Neural cell (in vitro differentiated cells): ENCODE results near the gene CDK12. TPM values are rescaled to one million over a fixed set of nuclear protein-coding genes. Genes with fewer than 3 reads are reported as not detected.

Experiments
- H2AFZ ChIP-seq: fragments of 200-600, 300-800 bp; sonication (generic), shearing (Covaris generic); 2 replicates; pipeline ENCODE4 v1.6.0; 2014; ENCODE audit warnings: low read depth, mild to moderate bottlenecking, antibody characterized with exemption, low read length, moderate library complexity
- H3F3A ChIP-seq: fragments of 200-600 bp; shearing (Covaris generic); 2 replicates; pipeline ENCODE4 v1.6.1; 2016; ENCODE audit warnings: mild to moderate bottlenecking, moderate library complexity, mixed read lengths, antibody characterized with exemption, low read length; ENCODE audit not compliant: insufficient read depth, poor library complexity, severe bottlenecking
- H3K27ac ChIP-seq: fragments of 200-600, 300-800 bp; sonication (generic), shearing (Covaris generic); 2 replicates; pipeline ENCODE4 v1.5.1; 2014; ENCODE audit warnings: mild to moderate bottlenecking, low read length, moderate library complexity
- H3K27me3 ChIP-seq: fragments of 300-800, 200-600 bp; sonication (generic), shearing (Covaris generic); 2 replicates; pipeline ENCODE4 v1.6.0; 2014; ENCODE audit warnings: mild to moderate bottlenecking, low read depth, low read length, moderate library complexity; ENCODE audit not compliant: insufficient read depth
- H3K36me3 ChIP-seq: fragments of 300-800, 200-600 bp; sonication (generic), shearing (Covaris generic); 2 replicates; pipeline ENCODE4 v1.5.1; 2014; ENCODE audit warnings: mild to moderate bottlenecking, antibody characterized with exemption, low read length, moderate library complexity; ENCODE audit not compliant: insufficient read depth
- H3K4me2 ChIP-seq: fragments of 300-800, 200-600 bp; sonication (generic), shearing (Covaris generic); 2 replicates; pipeline ENCODE4 v1.6.0; 2014; ENCODE audit warnings: mild to moderate bottlenecking, low read length
- H3K4me3 ChIP-seq: fragments of 300-800, 200-600 bp; sonication (generic), shearing (Covaris generic); 2 replicates; pipeline ENCODE4 v1.5.1; 2014; ENCODE audit warnings: mild to moderate bottlenecking, low read length, moderate library complexity
- H3K79me2 ChIP-seq: fragments of 200-600 bp; shearing (Covaris generic); replicated peaks from 2 replicates; pipeline ENCODE4 v1.6.0; 2014; ENCODE audit warnings: mild to moderate bottlenecking, low read length, moderate library complexity; ENCODE audit not compliant: insufficient read depth
- H3K9ac ChIP-seq: fragments of 300-800, 200-600 bp; sonication (generic), shearing (Covaris generic); 2 replicates; pipeline ENCODE4 v1.6.1; 2016; ENCODE audit warnings: mild to moderate bottlenecking, low read length, mixed read lengths
- H3K9me2 ChIP-seq: fragments of 200-600 bp; shearing (Covaris generic); 2 replicates; pipeline ENCODE4 v1.6.1; 2016; ENCODE audit warnings: mild to moderate bottlenecking, low read length, mixed read lengths; ENCODE audit not compliant: insufficient read depth
- H3K9me3 ChIP-seq: fragments of 200-600, 300-800 bp; sonication (generic), shearing (Covaris generic); 2 replicates; pipeline ENCODE4 v1.6.1; 2016; ENCODE audit warnings: mild to moderate bottlenecking, mixed run types, low read length, moderate library complexity, mixed read lengths
- H4K20me1 ChIP-seq: fragments of 200-600 bp; shearing (Covaris generic); 2 replicates; pipeline ENCODE4 v1.6.1; 2016; ENCODE audit warnings: mild to moderate bottlenecking, mixed run types; ENCODE audit not compliant: insufficient read depth
- CTCF ChIP-seq: fragments of 450-650 bp; IDR thresholded peaks from 2 replicates; pipeline ENCODE4 v1.5.1; 2014; ENCODE audit warnings: antibody characterized with exemption, mild to moderate bottlenecking, moderate library complexity; ENCODE audit not compliant: poor library complexity, severe bottlenecking
- EP300 ChIP-seq: fragments of 450-650 bp; conservative IDR thresholded peaks from 2 replicates; pipeline ENCODE4 v1.6.1; 2014; ENCODE audit warnings: antibody characterized with exemption, mild to moderate bottlenecking, moderate library complexity; ENCODE audit not compliant: poor library complexity, severe bottlenecking
- EZH2 ChIP-seq: fragments of 200-600, 300-800 bp; shearing (Covaris generic), sonication (generic); IDR thresholded peaks from 2 replicates; pipeline ENCODE4 v1.6.1; 2014; ENCODE audit warnings: antibody characterized with exemption, low read length, borderline replicate concordance, mild to moderate bottlenecking; ENCODE audit not compliant: insufficient read depth, poor library complexity, severe bottlenecking
- MXI1 ChIP-seq: fragments of 450-650 bp; conservative IDR thresholded peaks from 2 replicates; pipeline ENCODE4 v1.6.1; 2014; ENCODE audit warnings: antibody characterized with exemption, mild to moderate bottlenecking; ENCODE audit not compliant: poor library complexity, severe bottlenecking
- POLR2AphosphoS5 ChIP-seq: IDR thresholded peaks from 2 replicates; pipeline ENCODE4 v1.6.1; 2012
- RAD21 ChIP-seq: fragments of 450-650 bp; conservative IDR thresholded peaks from 2 replicates; pipeline ENCODE4 v1.6.1; 2014; ENCODE audit warnings: antibody characterized with exemption, mild to moderate bottlenecking, moderate library complexity
- SMC3 ChIP-seq: fragments of 450-650 bp; conservative IDR thresholded peaks from 2 replicates; pipeline ENCODE4 v1.6.1; 2014; ENCODE audit warnings: antibody characterized with exemption, mild to moderate bottlenecking, moderate library complexity; ENCODE audit not compliant: poor library complexity
- TAF1 ChIP-seq: IDR thresholded peaks from 2 replicates; pipeline ENCODE4 v1.6.1; 2012; ENCODE audit warnings: low read depth
- polyA plus RNA-seq: library from polyadenylated mRNA; depleted of rRNA; stranded (reverse); fragments of >200 nt; gene quantifications from 2 replicates; pipeline ENCODE4 v1.2.3, GENCODE V29; 2014
- TF ChIP-seq, protein P1 (sequence below): IDR thresholded peaks from 2 replicates; pipeline ENCODE4 v1.6.1; 2012; ENCODE audit warnings: borderline replicate concordance

CDK12 gene
- polyA plus RNA-seq, 1 donor from 2014 or later = 10.4 TPM

- H3K9ac ChIP-seq = no peak overlapping the region
- H3K9me2 ChIP-seq = no peaks in the 10 kb centered on the region
- TF ChIP-seq CTCF (no peak), EP300 (no peak), SMC3 (no peak), POLR2AphosphoS5 (no peak), TAF1 (no peak), RAD21 (no peak), EZH2 (no peak), MXI1 (no peak)
- TF ChIP-seq, protein P1, sequence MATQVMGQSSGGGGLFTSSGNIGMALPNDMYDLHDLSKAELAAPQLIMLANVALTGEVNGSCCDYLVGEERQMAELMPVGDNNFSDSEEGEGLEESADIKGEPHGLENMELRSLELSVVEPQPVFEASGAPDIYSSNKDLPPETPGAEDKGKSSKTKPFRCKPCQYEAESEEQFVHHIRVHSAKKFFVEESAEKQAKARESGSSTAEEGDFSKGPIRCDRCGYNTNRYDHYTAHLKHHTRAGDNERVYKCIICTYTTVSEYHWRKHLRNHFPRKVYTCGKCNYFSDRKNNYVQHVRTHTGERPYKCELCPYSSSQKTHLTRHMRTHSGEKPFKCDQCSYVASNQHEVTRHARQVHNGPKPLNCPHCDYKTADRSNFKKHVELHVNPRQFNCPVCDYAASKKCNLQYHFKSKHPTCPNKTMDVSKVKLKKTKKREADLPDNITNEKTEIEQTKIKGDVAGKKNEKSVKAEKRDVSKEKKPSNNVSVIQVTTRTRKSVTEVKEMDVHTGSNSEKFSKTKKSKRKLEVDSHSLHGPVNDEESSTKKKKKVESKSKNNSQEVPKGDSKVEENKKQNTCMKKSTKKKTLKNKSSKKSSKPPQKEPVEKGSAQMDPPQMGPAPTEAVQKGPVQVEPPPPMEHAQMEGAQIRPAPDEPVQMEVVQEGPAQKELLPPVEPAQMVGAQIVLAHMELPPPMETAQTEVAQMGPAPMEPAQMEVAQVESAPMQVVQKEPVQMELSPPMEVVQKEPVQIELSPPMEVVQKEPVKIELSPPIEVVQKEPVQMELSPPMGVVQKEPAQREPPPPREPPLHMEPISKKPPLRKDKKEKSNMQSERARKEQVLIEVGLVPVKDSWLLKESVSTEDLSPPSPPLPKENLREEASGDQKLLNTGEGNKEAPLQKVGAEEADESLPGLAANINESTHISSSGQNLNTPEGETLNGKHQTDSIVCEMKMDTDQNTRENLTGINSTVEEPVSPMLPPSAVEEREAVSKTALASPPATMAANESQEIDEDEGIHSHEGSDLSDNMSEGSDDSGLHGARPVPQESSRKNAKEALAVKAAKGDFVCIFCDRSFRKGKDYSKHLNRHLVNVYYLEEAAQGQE = no peak
- no peak overlapping the region for H3K4me2 ChIP-seq
- no peak overlapping the region for H3K27ac ChIP-seq
- no peaks in the 10 kb centered on the region for H4K20me1 ChIP-seq
- no peaks in the 10 kb centered on the region for H3K36me3 ChIP-seq
- no peak overlapping the region for H2AFZ ChIP-seq
- peaks cover 23% of the 10 kb centered on the region for H3K79me2 ChIP-seq
- H3K27me3 ChIP-seq = no peaks in the 10 kb centered on the region
- H3K9me3 ChIP-seq = no peaks in the 10 kb centered on the region
- H3K4me3 ChIP-seq = no peak overlapping the region
- no peaks in the 10 kb centered on the region for H3F3A ChIP-seq
These were observed 13.7 kb upstream of the CDK12 start for GRCh38 chr17:39447561-39447960.

DNA sequence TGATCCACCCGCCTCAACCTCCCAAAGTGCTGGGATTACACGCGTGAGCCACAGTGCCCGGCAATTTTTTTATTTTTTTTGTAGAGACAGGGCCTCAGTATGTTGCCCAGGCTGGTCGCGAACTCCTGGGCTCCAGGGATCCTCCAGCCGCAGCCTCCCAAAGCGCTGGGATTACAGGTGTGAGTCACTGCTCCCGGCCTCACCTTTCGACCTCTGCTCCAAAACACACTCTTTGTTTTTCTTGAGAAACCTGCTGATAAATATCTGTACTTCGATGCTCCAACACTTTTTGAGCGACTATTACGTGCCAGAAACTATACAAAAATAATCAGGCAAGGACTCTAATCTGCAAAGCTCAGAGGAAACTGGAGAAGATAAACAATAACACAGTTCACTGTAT lies 11.2 kb upstream of the CDK12 start:
- no peaks in the 10 kb centered on the region for H3F3A ChIP-seq
- H3K27ac ChIP-seq = no peak overlapping the region
- TF ChIP-seq CTCF (no peak), EZH2 (no peak), RAD21 (no peak), SMC3 (no peak), POLR2AphosphoS5 (no peak), EP300 (no peak), TAF1 (no peak), MXI1 (no peak)
- TF ChIP-seq, protein P1 = no peak
- H3K9me3 ChIP-seq = no peaks in the 10 kb centered on the region
- H3K36me3 ChIP-seq = no peaks in the 10 kb centered on the region
- H2AFZ ChIP-seq = no peak overlapping the region
- no peaks in the 10 kb centered on the region for H3K27me3 ChIP-seq
- no peaks in the 10 kb centered on the region for H3K9me2 ChIP-seq
- H4K20me1 ChIP-seq = no peaks in the 10 kb centered on the region
- no peak overlapping the region for H3K9ac ChIP-seq
- peak overlapping the region; percentile 75 for H3K4me3 ChIP-seq
- H3K79me2 ChIP-seq = peaks cover 23% of the 10 kb centered on the region
- H3K4me2 ChIP-seq = peak overlapping the region; percentile 61
